H1 (cell line): ENCODE data around the gene UBQLN4. TPM values are rescaled to one million over a fixed set of nuclear protein-coding genes. Genes with fewer than 3 reads are reported as not detected.

Experiments
- ASH2L ChIP-seq: fragments of 200-600, 300-600 bp; sonication (generic); IDR thresholded peaks from one replicate; pipeline ENCODE4 v1.7.1; 2017; ENCODE audit warnings: low read length
- CHD7 ChIP-seq: fragments of 300-600 bp; sonication (generic); IDR thresholded peaks from 2 replicates; pipeline ENCODE4 v1.7.1; 2012; ENCODE audit warnings: low read length, moderate library complexity, mild to moderate bottlenecking, inconsistent platforms; ENCODE audit not compliant: insufficient replicate concordance
- KDM5A ChIP-seq: fragments of 200-600 bp; IDR thresholded peaks from 2 replicates; pipeline ENCODE4 v1.7.1; 2012; ENCODE audit warnings: mild to moderate bottlenecking, low read length, inconsistent platforms, mixed read lengths
- NRF1 ChIP-seq: IDR thresholded peaks from 2 replicates; pipeline ENCODE4 v1.6.1; 2011; ENCODE audit warnings: mild to moderate bottlenecking, low read depth, low read length, improper control_type of control experiment
- polyA plus RNA-seq, 7 experiments: library from polyadenylated mRNA; depleted of rRNA in 3 of 7; stranded (reverse) in 5 of 7; unstranded in 2 of 7; fragments of >200 nt in 5 of 7; fragments of 200-250 nt in 2 of 7; gene quantifications; 1 replicate in 5 of 7; 2 replicates in 1 of 7; 4 replicates in 1 of 7; pipeline versions ENCODE4 v1.2.1 to v1.2.3, GENCODE V29; 2011 to 2013; ENCODE audit warnings: missing spikeins in 2 of 7, mixed read lengths in 2 of 7
- total RNA-seq: library from RNA; stranded (reverse); fragmentation: NEBNext Ultra II Directional; extraction: Animal tissue kit (Norgen Biotek cat#: 25700); gene quantifications from 2 replicates; pipeline ENCODE4 v1.2.1, GENCODE V29; 2021

UBQLN4 gene
- total and polyA plus RNA-seq, 2 of the 8 experiments (the other 6 are each of a cell fraction or from before 2014, with no cell fraction given), result 37.7 to 52.0 TPM

- TF ChIP-seq CHD7 (no peak), ASH2L (peak; percentile 56), NRF1 (no peak), KDM5A (no peak)
Observed at GRCh38 chr1:156076609-156077429, 23.2 kb upstream of the UBQLN4 start (continued).
